ENCODE data around the gene EFHD1. TPM values are rescaled to one million over a fixed set of nuclear protein-coding genes. Genes with fewer than 3 reads are reported as not detected.
A peak's percentile ranks its signal among the peaks of the same experiment; 100 is the strongest.
"Not testable (repeated sequence)": the region's sequence is repeated elsewhere in the genome, so short reads cannot be mapped to it uniquely, and the experiment has no call there.

Gene EFHD1
- total RNA-seq, 1 donor from 2014 or later, result 106 TPM

DNA sequence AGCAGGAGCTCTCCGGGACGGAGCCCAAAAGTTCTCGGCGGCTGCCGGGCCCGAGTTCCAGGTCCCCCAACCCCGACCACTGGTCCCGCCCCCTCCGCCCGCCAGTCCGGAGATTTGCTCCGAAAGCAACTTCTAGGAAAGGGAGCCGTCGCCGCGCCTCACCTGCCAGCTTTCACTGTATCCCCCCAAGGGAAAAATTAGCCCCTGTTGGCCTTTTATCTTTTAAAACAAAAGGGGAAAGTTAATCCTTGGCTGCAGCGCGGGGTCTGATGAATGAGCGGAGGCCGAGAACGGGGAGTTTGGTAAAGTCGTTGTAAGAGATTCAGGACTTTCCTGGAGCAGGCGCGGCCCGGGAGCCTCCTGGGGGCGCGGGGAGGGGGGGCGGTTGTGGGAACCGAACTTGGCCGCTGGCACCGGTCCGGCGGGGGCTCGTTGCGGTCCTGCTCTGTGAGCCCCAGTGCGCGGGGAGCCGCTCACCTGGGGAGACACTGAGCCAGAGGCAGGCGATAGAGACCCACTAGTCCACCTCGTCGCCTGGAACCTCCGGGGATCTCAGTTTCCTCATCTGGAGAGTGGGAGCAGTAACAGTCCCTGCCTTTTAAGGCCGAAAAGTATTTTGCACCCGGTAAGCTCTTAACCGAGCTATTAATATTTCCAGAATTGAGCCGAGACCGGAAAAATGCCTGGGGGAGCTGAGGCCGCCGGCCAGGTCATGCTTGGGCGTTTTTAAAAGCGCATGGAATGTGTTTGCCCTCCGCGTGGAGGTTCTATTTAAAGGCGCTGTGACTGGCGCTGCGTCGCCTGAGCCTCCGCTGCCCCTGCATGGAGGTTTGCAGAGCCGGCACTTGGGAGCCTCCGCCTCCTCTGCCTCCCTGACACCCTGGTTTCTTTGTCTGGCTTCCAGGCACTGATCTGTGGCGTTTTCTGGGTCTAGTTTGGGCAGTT is 1.1 kb downstream of the EFHD1 start:
- H3K9me3 Mint-ChIP-seq (ENCODE audit: unreplicated experiment), result no peaks in the 10 kb centered on the region
- H3K4me1 Mint-ChIP-seq (ENCODE audit: unreplicated experiment), result peaks cover 43% of the 10 kb centered on the region
- TF ChIP-seq, protein P1, sequence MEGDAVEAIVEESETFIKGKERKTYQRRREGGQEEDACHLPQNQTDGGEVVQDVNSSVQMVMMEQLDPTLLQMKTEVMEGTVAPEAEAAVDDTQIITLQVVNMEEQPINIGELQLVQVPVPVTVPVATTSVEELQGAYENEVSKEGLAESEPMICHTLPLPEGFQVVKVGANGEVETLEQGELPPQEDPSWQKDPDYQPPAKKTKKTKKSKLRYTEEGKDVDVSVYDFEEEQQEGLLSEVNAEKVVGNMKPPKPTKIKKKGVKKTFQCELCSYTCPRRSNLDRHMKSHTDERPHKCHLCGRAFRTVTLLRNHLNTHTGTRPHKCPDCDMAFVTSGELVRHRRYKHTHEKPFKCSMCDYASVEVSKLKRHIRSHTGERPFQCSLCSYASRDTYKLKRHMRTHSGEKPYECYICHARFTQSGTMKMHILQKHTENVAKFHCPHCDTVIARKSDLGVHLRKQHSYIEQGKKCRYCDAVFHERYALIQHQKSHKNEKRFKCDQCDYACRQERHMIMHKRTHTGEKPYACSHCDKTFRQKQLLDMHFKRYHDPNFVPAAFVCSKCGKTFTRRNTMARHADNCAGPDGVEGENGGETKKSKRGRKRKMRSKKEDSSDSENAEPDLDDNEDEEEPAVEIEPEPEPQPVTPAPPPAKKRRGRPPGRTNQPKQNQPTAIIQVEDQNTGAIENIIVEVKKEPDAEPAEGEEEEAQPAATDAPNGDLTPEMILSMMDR (IDR thresholded peaks at IDR 0.05), result no peak
- peak overlapping the region; percentile 74 for H3K27ac Mint-ChIP-seq (ENCODE audit: unreplicated experiment)
- no peaks in the 10 kb centered on the region for H3K36me3 Mint-ChIP-seq (ENCODE audit: unreplicated experiment)
- H3K27me3 Mint-ChIP-seq (ENCODE audit: unreplicated experiment), result no peaks in the 10 kb centered on the region
- no peak for DNase-seq (ENCODE audit: extremely low spot score, unreplicated experiment)
- H3K4me3 Mint-ChIP-seq (ENCODE audit: unreplicated experiment), result peak overlapping the region; percentile 81

DNA sequence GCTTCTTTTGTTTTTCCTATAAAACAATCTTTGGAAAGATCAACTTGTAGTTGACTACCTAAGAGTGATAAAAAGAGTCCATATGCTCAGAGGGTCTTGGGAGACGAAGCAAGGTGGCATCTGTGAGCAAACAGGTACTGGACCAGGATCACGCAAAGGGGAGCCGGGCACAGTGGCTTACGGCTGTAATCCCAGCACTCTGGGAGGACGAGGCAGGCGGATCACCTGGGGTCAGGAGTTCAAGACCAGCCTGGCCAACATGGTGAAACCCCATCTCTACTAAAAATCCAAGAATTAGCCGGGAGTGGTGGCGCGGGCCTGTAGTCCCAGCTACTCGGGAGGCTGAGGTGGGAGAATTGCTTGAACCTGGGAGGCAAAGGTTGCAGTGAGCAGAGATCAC is 2.0 kb downstream of the EFHD1 start:
- H3K36me3 Mint-ChIP-seq (ENCODE audit: unreplicated experiment); DNase-seq (ENCODE audit: extremely low spot score, unreplicated experiment); H3K27me3 Mint-ChIP-seq (ENCODE audit: unreplicated experiment); H3K9me3 Mint-ChIP-seq (ENCODE audit: unreplicated experiment): not testable (repeated sequence)
- peaks cover 43% of the 10 kb centered on the region for H3K4me1 Mint-ChIP-seq (ENCODE audit: unreplicated experiment)
- H3K27ac Mint-ChIP-seq (ENCODE audit: unreplicated experiment), result peak overlapping the region; percentile 74
- peak overlapping the region; percentile 81 for H3K4me3 Mint-ChIP-seq (ENCODE audit: unreplicated experiment)

DNA sequence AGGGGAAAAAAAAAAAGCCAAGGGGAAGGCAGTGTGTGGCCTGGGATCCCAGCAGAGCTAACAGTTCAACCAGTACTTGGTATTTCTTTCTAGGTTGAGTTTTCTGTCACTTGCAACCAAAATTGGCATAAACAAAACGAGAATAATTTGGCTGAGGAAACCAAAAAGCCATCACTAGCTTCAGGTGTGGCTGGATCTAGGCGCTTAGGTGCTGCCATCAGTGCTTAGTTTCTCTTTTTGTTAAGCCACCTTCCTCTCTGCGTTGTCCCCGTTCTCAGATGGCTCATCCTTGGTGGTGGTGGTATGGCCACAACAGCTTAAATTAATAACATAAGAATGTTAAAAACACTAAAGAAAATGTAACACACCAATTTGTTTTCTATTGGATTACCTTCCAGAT is 2.4 kb downstream of the EFHD1 start:
- TF ChIP-seq, protein P1 (IDR thresholded peaks at IDR 0.05), result no peak
- H3K4me3 Mint-ChIP-seq (ENCODE audit: unreplicated experiment), result no peak overlapping the region
- H3K4me1 Mint-ChIP-seq (ENCODE audit: unreplicated experiment), result peaks cover 46% of the 10 kb centered on the region
- no peaks in the 10 kb centered on the region for H3K27me3 Mint-ChIP-seq (ENCODE audit: unreplicated experiment)
- DNase-seq (ENCODE audit: extremely low spot score, unreplicated experiment), result no peak
- H3K36me3 Mint-ChIP-seq (ENCODE audit: unreplicated experiment), result no peaks in the 10 kb centered on the region
- no peak overlapping the region for H3K27ac Mint-ChIP-seq (ENCODE audit: unreplicated experiment)
- H3K9me3 Mint-ChIP-seq (ENCODE audit: unreplicated experiment), result no peaks in the 10 kb centered on the region

DNA sequence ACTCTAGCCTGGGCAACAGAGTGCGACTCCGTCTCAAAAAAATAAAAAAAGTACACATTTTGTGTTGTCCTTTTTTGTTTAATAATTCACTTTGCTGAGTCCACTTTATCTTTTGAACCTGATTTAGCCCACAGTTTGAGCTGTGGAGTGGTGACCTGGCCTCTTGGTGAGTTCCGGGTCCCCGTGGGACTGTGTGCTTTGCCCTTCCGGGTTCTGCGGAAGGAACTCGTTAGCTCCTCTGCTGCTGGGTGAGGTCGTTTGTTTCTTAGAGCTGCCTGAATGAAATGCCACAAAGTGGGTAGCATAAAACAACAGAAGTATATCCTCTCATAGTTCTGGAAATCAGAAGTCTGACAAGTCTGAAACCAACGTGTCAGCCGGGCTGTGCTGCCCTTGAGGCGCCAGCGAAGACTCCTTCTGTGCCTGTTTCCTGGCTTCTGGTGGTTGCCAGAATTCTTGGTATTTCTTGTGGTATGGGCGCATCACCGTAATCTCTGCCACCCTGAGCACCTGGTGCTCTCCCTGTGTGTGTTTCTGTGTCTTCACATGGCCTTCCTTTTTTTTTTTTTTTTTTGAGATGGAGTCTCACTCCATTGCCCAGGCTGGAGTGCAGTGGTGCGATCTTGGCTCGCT is 3.5 kb downstream of the EFHD1 start:
- no peaks in the 10 kb centered on the region for H3K27me3 Mint-ChIP-seq (ENCODE audit: unreplicated experiment)
- H3K4me1 Mint-ChIP-seq (ENCODE audit: unreplicated experiment), result peaks cover 46% of the 10 kb centered on the region
- H3K36me3 Mint-ChIP-seq (ENCODE audit: unreplicated experiment), result peaks cover 4% of the 10 kb centered on the region
- no peak for DNase-seq (ENCODE audit: extremely low spot score, unreplicated experiment)
- peak overlapping the region; percentile 62 for H3K27ac Mint-ChIP-seq (ENCODE audit: unreplicated experiment)
- no peaks in the 10 kb centered on the region for H3K9me3 Mint-ChIP-seq (ENCODE audit: unreplicated experiment)
- TF ChIP-seq, protein P1 (IDR thresholded peaks at IDR 0.05), result no peak
- peak overlapping the region; percentile 44 for H3K4me3 Mint-ChIP-seq (ENCODE audit: unreplicated experiment)

DNA sequence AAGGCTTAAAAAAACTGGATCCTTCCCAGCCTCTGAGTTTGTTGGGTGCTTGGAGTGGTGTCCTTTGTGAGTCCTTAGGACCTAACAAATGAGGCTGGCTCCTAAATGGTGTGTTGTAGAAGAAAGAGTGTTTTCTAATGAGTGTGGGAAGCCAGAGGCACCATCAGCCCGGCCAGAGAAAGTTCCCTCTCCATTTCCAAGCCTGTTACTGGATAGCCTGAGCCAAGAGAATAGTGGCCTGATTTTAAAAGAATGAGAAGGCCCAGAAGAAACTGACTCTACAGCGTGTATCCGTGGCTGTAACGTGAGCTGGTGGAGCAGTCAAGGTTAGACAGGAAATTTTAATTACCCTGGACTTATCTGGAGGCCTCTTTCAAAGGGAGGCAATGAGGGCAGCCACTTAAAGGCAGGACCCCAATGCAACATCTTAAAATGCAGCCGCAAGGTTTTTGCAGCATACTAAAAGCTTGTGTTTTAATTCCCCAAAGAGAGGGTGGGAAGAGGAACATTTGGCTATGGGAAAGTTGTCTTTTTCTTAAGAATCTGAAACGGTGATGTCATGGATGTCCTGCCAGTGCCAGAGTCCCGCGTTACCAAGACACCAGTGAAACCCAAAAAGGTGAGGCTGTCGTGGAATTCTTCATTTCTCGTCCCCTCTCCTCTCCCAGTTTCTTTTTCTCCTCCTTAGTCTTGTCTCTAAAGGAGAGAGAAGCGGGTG is 4.6 kb downstream of the EFHD1 start:
- H3K27me3 Mint-ChIP-seq (ENCODE audit: unreplicated experiment), result no peaks in the 10 kb centered on the region
- H3K27ac Mint-ChIP-seq (ENCODE audit: unreplicated experiment), result no peak overlapping the region

More for the DNA sequence above, 4.6 kb downstream of the EFHD1 start:
- DNase-seq (ENCODE audit: extremely low spot score, unreplicated experiment), result no peak
- Mint-ChIP-seq H3K9me3 (ENCODE audit: unreplicated experiment) (no peaks in the 10 kb centered on the region), H3K36me3 (ENCODE audit: unreplicated experiment) (peaks cover 4% of the 10 kb centered on the region), H3K4me1 (ENCODE audit: unreplicated experiment) (peaks cover 44% of the 10 kb centered on the region), H3K4me3 (ENCODE audit: unreplicated experiment) (no peak overlapping the region)
- TF ChIP-seq, protein P1 (IDR thresholded peaks at IDR 0.05), result no peak
